GM21825 (cell line): ENCODE data around the gene GNAL.

Experiments used
- ATAC-seq: cut with Tn5 transposase; IDR thresholded peaks from one replicate; pipeline ENCODE4 v1.9.1; 2021; ENCODE audit warnings: mild to moderate bottlenecking, moderate library complexity; ENCODE audit not compliant: unreplicated experiment

Gene GNAL

DNA sequence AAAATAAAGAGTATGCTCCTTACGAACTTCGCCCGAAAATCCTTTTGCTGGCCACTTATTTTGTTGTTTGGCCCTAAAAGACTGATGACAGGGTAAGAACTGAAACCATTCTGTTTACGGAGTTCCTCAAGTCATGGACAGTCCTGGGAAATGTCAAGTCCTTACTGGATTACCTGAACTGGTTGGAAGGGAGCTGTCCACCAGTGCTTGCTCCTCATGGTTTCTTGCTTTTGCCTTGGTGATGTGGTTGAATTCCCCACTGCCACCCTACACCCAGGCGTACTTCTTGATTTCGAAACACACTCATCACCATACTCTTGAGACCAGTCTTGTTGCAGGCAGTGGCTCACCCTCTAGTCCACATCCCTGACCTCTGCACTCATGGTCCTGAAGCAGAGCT is 113.1 kb downstream of the GNAL start:
- no peak for ATAC-seq

DNA sequence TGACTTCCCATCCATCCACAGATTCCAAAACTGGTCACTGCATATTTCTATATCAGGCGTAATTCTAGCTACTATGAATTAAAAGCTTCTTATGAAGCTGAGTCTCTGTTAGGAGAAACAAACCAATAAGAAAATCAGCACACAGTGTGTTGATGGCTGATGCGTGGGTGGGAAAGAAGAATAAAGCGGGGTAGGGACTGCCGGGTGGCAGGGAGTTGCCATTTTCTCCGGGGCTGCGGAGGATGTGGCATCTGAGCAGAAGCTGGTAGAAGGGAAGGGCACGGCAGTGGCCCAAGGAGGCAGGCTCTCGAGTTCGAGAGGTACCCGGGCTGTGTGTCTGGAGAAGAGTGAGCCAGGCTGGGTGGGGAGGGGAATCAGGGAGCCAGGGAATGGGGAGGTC is 113.5 kb downstream of the GNAL start:
- no peak for ATAC-seq

DNA sequence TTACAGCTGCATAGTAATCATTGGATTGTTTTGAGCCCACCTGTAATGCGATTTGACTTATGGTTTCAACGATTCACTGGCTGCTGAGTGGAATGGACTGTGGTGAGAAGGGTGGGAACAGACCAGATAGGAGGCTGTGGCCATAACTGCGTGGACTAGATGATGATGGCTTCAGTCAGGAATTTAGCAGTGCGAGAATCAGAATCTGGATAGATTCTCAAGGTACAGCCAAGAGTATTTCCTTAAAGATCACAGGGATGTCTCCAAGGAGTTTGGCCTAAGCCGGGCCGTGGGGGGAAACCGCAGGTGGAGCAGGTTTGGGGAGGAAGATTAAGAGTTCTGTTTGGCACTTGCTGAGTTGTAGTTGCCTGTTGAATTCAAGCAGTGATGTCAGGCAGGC is 118.2 kb downstream of the GNAL start:
- ATAC-seq, result no peak

DNA sequence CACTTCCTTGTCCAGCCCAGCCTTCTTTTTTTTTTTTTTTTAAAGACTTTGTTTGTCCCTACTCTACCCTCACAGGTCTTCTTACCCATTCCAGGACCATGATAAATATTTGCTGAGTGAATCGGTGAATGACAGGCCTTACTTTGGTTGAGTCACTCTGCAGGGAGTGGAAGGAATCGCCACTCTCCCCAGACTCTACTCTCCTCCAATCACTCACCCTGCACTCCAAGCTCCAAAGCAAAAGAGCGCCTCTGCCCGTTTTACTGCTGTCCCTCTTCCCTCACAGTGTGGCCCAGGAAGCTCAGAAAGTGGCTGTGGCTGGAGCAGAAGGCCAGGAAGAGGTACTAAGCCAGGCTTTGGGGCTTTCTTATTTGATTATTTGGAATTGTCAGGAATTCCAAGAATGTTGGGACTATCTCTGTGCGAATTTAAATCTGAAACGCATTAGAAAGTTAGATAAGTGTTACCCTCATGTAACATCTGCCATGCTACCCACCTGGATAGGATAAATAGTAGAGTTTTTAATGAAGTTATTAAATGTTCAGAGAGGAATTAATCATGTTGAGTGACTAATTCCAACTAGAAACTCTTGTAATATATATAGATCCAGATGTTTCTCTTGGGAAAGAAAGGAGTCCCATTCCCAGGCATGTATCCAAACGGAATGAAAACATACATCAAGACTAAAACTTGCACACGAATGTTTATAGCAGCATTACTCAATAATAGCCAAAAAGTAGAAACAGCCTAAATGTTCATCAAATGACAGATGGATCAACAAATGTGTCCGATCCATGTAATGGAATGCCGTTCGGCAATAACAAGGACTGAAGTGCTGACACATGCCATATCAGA is 119.2 kb downstream of the GNAL start:
- no peak for ATAC-seq

DNA sequence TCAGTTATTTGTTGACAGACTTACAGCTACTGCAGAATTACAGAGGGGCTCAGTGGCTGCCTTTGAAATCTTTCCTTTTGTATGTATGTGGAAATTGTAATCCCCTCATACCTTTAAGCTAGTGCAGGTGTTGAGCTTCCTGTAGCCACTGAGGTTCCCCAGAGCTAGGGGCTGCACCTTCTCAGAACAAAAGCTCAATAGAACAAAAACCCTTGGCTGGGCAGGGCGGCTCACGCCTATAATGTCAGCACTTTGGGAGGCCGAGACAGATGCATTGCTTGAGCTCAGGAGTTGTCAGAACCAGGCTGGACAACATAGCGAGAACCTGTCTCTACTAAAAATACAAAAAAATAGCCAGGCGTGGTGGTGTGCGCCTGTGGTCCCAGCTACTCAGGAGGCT is 120.8 kb downstream of the GNAL start:
- ATAC-seq, result no peak

DNA sequence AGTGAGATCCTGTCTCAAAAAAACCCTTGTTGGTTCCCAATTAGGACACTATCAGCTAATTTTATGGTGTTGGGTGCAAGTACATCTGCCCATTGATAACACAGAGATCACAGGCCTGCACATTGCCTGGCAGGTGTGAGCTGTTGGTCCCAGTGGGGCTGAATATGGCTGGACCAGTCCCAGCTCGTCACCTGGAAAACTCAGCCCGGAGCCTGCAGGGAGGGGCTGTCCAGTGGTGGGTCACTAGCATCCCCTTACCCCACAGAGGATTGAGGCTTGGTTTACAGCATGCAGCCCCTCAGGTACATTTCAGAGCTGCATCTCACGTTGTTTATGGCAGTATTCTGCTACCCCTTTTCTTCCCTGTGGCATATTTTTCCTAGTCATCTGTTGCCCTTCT is 121.3 kb downstream of the GNAL start:
- ATAC-seq, result no peak

DNA sequence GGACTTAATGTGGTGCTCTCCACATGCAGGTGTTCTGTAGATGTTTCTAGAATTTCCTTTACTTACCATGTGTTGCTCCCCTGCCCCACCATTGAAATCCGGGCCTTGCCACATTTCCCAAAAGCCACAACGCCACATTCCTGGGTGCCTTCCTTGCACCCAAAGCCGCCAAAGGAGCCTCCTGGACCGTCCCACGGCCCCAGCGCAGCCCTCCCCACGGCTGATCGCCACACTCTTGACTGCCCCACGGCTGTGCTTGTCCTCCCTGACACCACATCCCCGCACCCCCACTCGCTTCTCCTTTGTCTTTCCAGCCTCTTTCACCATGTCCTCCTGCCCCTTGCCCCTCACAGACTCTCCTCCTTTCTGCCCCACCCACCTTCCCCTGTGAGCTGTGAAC is 121.9 kb downstream of the GNAL start:
- ATAC-seq, result no peak

DNA sequence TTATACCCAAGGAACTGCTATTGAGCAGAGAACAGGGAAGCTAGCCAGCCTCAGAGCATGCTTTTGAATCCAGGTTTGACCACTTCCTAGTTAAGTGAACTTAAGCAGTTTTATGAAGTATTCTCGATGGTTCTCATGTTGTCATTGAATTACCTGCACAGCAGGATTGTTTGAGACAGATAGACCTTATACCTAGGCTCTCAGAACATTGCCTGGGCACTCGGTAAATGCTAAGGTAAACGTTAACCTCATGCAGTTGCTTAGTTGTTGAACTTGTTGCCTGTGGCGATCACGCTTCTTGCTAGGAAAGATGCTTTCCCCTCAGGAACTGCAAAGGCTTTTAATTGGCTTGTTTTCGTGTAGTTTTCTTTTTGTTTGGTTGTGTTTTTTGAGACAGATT is 128.2 kb downstream of the GNAL start:
- ATAC-seq, result no peak

DNA sequence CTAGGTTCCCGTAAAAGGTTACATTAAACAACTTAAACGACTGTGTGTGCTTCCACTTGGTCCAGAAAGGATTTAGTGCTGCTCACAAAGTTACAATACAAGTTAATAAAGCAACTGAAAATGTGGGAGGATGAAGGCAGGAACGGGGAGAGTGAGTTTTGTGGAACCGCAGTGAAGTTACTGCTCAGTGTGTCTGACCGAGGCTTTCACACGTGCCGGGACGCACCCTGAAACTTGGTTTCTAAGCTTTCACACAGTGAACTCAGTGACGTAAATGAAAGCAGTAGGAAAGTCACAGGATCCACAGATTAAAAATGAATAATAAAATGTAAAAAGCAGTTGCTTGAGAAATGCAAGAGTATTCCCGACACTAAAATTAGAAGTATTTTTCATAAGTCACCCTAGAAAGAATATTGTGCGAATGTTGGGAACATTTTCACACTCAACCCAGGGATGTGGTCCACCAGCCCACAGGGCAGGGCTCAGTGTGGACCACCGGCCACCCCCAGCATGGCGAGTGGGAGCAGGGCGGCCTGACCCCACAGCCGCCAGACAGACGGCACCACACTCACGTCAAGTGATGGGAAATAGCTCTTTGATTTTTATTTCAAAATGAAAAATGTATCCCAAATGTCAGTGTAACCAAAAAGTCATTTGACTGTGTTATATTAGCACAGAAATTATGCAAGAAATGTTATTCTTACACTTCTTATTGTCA is 129.6 kb downstream of the GNAL start:
- ATAC-seq, result no peak

DNA sequence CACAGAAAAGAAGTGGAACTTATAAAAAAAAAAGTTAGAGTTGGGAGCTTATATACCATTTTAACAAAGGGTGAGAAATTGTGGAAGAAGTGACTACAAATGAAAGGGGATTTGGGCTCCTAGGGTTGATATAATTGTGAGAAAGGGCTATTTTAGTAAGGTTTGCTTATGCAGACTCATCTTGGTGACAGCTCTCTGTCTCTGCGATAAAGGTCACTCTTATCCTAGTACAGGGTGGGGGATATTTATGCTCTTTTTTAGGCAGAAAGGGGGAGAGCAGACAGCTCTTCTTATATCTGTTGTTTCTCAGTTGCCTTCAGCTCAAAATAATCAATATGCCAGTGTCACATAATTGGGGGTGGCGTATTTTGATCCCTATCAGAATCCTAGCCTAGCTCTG is 130.9 kb downstream of the GNAL start:
- no peak for ATAC-seq

DNA sequence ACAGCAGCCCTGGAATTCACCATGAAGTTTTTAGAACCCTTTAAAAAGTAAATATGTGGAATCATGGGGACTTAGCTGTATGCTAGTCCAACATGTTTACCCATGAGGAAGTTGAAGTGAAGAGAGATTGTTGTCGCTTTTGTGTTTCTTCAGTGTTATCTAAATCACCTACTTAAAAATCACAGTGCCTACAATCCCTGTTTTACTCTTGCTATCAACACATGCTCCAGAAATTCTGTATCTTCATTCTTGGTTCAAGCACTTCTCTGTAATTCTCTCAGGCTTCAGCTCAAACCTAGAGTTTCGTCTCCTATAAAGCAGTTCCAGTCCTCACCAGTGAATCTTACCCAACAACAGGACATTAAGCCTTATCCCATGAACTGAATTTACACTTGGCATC is 131.6 kb downstream of the GNAL start:
- ATAC-seq, result no peak

DNA sequence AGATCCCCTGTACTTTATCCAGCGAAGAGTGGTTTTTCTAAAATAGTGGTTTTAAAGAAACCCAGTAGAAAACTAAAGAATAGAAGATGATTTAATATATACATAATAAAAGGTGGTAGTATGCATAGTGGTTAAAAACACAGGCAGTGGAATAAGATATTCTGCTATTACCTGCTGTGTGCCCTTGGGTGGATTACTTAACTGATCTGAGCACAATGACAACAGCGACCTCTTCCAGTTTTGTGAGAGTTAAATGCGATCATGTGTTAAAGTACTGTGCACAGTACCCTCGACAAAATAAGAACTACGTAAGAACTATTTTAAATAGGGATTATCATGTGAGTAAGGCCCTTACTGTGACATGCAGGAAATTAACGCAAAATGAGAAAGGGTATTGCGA is 132.1 kb downstream of the GNAL start:
- no peak for ATAC-seq

DNA sequence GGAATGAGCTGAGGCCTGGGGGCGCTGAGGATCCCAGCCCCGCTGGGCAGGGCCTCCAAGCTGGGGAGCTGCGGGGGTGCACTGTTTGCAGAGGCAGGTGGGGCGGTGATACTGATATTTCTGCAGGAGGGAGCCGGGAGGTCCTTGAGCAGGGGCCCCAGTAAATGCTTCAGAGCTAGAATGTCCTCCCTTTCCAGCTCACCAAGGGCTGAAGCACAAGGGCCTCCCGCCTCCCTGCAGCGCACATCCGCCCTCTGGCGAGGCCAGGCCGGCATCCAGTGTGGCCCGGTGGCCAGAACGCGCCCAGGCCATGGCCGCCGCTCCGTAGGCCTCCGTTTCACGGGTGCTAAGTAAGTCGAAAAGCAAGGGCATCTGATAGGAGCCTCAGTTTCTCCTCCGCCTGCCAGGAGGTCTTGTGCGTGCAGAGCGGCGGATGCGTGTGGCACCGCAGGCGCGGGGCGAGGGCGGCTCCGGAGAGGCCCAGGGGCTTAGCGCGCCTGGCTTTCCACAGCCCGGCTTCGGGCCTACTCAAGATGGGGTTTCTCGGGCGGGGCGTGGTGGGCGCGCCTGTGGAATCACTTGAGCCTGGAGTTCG is 132.7 kb downstream of the GNAL start:
- no peak for ATAC-seq

DNA sequence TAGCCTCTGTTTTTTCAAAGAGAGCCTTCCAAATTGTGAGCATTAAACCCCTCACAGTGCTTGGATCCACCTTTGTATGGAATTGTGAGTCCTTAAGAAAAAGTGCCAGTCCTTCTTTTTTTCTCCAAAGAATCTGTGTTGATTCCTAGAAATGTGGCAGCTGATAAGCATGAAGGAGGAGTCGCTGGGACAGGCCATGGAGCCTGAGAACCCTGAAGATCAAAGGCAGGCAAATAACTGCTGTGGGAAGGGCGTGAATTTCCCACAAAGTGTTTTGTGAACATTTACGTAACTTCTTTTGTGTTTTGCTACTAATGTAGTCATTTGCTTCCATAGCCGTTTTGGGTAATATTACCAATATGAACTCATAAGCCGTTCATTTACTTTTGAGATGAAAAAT is 134.5 kb downstream of the GNAL start:
- no peak for ATAC-seq

DNA sequence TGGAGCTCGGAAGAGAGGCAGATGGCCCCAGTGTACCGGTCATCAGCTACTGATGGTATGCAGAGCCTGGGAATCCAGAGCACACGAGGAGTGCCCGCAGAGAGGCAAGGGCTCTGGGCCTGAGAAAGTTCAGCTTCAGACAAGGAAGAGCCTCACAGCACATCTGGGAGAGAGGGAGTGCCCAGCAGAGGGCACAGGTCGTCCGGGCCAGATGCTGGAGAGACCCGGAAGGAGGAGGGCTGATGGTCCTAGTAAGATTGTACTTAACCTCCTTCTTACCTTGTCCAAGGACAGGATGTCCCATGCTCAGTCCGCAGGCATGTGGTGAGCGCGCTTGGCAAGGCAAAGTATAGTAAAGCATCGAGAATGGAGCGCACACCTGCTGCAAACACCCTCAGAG is 137.8 kb downstream of the GNAL start:
- ATAC-seq, result no peak

DNA sequence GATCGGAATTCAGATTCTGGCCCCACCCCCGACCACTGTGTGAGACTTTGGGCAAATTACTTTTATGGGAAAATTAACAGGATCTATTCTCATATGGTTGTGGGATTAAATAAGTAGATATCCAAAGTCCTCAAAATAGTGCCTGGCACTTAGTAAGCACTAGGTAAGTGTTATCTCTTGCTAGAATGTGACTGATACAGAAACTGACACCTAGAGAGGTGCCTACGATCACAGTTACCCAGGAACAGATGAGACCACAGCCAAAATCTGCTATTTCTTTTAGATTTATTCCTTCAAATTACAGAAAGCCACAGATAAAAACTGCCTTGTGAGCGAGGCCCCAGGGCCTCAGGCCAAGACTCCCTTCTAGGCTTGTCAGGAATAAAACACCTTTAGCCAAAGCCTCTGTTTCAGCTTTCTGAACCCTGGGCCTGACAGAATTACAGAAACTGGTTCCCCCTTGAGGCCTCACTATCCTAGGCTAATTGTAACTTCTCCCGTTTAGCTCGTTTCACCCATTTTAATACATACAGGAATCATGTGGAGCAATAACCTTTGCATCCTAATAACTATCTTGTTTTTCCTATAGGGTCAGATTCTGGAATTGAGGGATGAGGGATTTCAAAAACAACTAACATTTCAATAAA is 139.8 kb downstream of the GNAL start:
- no peak for ATAC-seq

DNA sequence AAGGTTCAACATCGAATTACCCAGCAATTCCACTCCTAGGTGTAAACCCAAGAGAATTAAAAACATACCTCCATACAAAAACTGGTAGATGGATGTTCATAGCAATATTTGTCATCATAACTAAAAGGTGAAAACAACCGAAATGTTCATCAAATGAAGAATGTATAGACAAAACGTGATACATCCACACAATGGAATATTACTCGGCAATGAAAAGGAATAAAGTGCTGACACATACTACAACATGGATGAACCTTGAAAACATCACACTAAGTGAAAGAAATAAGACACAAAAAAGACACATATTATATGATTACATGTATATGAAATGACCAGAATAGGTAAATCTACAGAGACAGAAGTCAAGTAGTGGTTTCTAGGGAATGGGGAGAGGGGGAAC is 141.5 kb downstream of the GNAL start:
- ATAC-seq, result no peak

DNA sequence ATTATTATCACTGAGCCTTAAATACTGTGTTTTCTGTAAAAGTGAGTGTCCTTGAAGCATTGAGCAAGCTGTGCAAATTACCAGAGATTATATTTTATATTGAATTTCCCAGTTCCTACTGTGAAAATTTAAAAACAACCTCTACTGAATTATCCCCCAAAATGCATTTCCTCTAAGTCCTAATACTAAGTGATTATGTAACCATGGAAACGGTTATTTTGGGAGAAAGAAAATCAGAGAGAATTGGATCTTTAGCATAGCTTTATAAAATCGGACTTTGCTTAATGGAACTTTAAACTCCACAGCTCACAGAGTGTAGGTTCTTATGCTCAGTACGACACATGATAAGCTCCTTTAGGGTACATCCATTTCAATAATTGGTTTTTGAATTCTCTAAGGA is 142.9 kb downstream of the GNAL start:
- no peak for ATAC-seq

DNA sequence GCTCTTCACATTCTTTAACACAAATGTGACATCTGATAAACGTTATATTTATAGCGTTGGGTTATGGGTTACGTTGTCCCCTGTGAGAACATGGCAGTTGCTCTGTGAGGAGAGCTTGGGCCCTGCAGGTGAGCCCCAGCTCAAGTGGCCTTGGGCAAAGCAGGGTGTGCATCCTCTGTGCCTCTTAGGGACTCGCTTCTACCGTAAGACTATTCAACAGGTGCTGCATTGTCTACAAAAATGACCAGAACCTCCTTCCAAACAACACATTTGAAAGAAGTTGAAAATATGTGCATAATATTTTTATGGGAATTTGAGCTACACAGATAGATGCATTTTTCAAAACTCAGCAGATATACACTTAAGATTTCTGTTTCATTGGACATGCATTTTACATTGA is 145.7 kb downstream of the GNAL start:
- no peak for ATAC-seq

DNA sequence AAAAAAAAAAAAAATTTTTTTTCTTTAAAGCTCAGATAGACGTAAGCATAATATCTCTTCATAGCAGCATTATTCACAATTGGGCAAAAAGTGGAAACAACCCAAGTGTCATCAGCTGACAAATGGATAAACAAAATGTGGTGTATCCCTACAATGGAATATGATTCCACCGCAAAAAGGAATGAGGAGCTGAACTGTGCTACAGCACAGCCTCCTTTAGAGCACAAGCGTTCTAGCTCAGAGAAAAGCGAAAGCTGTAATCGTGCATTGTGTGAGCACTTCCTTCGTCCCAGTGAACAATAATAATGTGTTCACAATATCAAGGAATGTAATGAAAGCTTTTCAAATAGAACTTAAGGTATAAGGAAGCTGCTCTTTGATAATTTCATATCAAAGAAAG is 150.5 kb downstream of the GNAL start:
- ATAC-seq, result no peak

DNA sequence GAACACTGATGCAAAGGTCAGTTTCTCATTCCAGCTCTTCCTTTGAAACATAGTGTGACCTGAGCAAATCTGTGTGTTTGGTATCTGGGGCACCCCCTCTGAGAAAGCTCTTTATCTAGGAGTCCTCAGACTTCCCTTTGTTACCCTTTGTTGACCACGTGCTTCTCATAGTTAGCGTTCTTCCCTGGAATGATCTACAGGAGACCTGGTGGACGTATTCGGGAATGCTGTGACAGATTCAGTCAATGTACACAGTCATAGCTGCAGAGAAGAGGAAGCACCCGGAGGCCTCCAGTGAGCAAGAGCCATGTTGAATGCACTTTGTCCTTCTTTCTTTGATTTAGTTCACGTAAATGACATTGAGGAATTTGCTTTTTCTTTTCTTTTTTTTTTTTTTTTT is 151.4 kb downstream of the GNAL start:
- ATAC-seq, result no peak

DNA sequence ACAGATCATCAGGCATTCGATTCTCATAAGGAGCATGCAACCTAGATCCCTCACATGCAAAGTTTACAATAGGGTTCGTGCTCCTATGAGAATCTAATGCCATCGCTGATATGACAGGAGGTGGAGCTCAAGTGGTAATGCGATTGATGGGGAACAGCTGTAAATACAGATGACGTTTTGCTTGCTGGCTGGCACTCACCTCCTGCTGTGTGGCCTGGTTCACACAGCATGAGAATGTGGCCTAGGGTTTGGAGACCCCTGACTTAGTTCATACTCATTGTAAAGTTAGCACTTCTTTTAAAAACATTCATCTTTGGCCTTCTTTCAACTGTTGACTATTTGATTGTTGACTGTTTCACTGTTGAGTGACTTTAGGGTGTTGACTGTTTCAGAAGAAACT is 153.5 kb downstream of the GNAL start:
- ATAC-seq, result no peak
